Measurements from ENCODE around the gene MBTD1. TPM values are rescaled to one million over a fixed set of nuclear protein-coding genes. Genes with fewer than 3 reads are reported as not detected.
"Not testable (repeated sequence)": the region's sequence is repeated elsewhere in the genome, so short reads cannot be mapped to it uniquely, and the experiment has no call there.

MBTD1 gene
- total RNA-seq, 1 experiment from 2014 or later: 40.6 TPM

DNA sequence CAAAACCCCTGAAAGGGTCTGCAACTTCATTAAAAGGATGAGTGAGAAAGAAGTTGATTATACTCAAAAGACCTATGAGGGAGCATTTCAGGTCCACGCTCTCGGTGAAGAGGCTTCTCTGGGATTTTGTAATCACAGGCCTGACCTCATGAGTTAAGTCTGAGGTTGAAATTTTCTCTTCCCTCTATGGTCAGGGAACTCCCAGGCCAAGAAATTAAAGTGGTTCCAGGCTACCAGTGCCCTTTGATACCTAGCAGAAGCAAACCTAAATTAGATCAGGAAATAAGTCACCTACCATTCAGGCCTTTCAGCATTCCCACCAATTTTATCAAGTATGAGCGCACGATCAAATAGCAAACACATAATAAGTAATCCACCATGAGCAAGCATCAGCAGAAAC, 27.9 kb downstream of the MBTD1 start:
- Mint-ChIP-seq H3K4me3 (no peak overlapping the region), H3K36me3 (no peaks in the 10 kb centered on the region), H3K4me1 (no peaks in the 10 kb centered on the region), H3K27ac (peak overlapping the region; percentile 22; the same call in 1 of the 2 replicates), H3K9me3 (no peaks in the 10 kb centered on the region), H3K27me3 (ENCODE audit: low read depth) (no peaks in the 10 kb centered on the region)
- TF ChIP-seq KAT7 (CRISPR knock-in tag; IDR thresholded peaks at IDR 0.05; ENCODE audit: borderline replicate concordance) (no peak), CREM (CRISPR knock-in tag; IDR thresholded peaks at IDR 0.05) (no peak), ELF4 (CRISPR knock-in tag; IDR thresholded peaks at IDR 0.05; ENCODE audit: low read depth) (no peak), TEAD1 (CRISPR knock-in tag; IDR thresholded peaks at IDR 0.05) (no peak)
- TF ChIP-seq, protein P1, sequence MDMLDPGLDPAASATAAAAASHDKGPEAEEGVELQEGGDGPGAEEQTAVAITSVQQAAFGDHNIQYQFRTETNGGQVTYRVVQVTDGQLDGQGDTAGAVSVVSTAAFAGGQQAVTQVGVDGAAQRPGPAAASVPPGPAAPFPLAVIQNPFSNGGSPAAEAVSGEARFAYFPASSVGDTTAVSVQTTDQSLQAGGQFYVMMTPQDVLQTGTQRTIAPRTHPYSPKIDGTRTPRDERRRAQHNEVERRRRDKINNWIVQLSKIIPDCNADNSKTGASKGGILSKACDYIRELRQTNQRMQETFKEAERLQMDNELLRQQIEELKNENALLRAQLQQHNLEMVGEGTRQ (CRISPR knock-in tag; IDR thresholded peaks at IDR 0.05): no peak
- POLR2A ChIA-PET: no interaction called here
- DNase-seq (ENCODE audit: low spot score): no peak
- no peak for ATAC-seq
- CTCF ChIA-PET: no interaction called here

DNA sequence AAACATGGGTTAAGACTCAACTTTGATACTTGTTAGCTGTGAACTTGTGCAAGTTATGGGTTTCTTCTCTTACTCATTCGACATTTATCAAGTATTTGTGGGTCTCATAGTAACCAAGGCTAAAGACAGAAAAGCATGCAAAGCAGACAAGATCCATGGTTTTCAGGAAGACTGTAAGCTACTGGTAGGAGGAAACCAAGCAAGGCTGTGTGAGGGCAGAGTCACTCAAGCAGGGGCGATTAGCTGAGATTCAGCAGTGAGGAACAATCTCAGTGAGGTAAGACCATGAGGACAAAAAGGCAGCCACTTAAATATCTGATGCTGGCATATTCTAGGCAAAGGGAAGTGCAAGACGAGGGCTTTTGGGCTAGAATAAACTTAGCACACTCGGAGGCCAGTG, 29.5 kb downstream of the MBTD1 start:
- Mint-ChIP-seq H3K4me3 (no peak overlapping the region), H3K4me1 (no peaks in the 10 kb centered on the region), H3K27me3 (ENCODE audit: low read depth) (no peaks in the 10 kb centered on the region), H3K9me3 (no peaks in the 10 kb centered on the region), H3K27ac (peak overlapping the region; percentile 37; the same call in 1 of the 2 replicates), H3K36me3 (no peaks in the 10 kb centered on the region)
- POLR2A ChIA-PET: no interaction called here
- DNase-seq (ENCODE audit: low spot score) (no peak), ATAC-seq (no peak)
- CTCF ChIA-PET: no interaction called here
- TF ChIP-seq ZNF317 (CRISPR knock-in tag; IDR thresholded peaks at IDR 0.05; ENCODE audit: borderline replicate concordance, low read depth) (no peak), ZNF263 (CRISPR knock-in tag; IDR thresholded peaks at IDR 0.05; ENCODE audit: low read depth) (no peak), RORB (CRISPR knock-in tag; IDR thresholded peaks at IDR 0.05) (no peak), ZNF232 (CRISPR knock-in tag; IDR thresholded peaks at IDR 0.05) (no peak)

DNA sequence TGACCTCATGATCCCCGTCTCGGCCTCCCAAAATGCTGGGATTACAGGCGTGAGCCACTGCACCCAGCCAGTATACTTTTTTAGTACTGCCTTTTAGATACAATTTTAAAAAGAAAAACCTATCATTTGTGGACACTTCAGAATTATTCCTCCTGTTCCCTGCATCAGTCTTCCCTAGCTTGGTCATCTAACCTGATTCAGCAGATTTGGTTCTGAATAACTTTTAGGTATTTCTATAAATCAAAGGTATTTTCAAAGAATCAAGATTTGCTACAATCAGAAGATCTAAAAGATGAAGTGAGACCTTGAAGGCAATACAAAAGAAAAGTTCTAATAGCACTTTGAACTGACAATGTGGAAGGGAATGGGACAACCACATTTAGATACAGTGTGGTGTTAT, 30.0 kb downstream of the MBTD1 start:
- no peak overlapping the region for H3K4me3 Mint-ChIP-seq
- no peaks in the 10 kb centered on the region for H3K9me3 Mint-ChIP-seq
- no peaks in the 10 kb centered on the region for H3K4me1 Mint-ChIP-seq
- 0 out of 2 replicates have a peak overlapping the region, but pooled peaks have one; percentile 37 for H3K27ac Mint-ChIP-seq
- peaks cover 2% of the 10 kb centered on the region; the same call in 1 of the 2 replicates for H3K36me3 Mint-ChIP-seq
- H3K27me3 Mint-ChIP-seq (ENCODE audit: low read depth): no peaks in the 10 kb centered on the region
- TF ChIP-seq ZNF416 (CRISPR knock-in tag; IDR thresholded peaks at IDR 0.05) (no peak), TEAD4 (CRISPR knock-in tag; IDR thresholded peaks at IDR 0.05) (no peak), NR2C2 (CRISPR knock-in tag; IDR thresholded peaks at IDR 0.05) (no peak)
- TF ChIP-seq, protein P2, sequence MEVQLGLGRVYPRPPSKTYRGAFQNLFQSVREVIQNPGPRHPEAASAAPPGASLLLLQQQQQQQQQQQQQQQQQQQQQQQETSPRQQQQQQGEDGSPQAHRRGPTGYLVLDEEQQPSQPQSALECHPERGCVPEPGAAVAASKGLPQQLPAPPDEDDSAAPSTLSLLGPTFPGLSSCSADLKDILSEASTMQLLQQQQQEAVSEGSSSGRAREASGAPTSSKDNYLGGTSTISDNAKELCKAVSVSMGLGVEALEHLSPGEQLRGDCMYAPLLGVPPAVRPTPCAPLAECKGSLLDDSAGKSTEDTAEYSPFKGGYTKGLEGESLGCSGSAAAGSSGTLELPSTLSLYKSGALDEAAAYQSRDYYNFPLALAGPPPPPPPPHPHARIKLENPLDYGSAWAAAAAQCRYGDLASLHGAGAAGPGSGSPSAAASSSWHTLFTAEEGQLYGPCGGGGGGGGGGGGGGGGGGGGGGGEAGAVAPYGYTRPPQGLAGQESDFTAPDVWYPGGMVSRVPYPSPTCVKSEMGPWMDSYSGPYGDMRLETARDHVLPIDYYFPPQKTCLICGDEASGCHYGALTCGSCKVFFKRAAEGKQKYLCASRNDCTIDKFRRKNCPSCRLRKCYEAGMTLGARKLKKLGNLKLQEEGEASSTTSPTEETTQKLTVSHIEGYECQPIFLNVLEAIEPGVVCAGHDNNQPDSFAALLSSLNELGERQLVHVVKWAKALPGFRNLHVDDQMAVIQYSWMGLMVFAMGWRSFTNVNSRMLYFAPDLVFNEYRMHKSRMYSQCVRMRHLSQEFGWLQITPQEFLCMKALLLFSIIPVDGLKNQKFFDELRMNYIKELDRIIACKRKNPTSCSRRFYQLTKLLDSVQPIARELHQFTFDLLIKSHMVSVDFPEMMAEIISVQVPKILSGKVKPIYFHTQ (CRISPR knock-in tag; IDR thresholded peaks at IDR 0.05): no peak
- TF ChIP-seq, protein P3, sequence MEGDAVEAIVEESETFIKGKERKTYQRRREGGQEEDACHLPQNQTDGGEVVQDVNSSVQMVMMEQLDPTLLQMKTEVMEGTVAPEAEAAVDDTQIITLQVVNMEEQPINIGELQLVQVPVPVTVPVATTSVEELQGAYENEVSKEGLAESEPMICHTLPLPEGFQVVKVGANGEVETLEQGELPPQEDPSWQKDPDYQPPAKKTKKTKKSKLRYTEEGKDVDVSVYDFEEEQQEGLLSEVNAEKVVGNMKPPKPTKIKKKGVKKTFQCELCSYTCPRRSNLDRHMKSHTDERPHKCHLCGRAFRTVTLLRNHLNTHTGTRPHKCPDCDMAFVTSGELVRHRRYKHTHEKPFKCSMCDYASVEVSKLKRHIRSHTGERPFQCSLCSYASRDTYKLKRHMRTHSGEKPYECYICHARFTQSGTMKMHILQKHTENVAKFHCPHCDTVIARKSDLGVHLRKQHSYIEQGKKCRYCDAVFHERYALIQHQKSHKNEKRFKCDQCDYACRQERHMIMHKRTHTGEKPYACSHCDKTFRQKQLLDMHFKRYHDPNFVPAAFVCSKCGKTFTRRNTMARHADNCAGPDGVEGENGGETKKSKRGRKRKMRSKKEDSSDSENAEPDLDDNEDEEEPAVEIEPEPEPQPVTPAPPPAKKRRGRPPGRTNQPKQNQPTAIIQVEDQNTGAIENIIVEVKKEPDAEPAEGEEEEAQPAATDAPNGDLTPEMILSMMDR (IDR thresholded peaks at IDR 0.05): no peak
- ChIA-PET POLR2A (interaction anchor here (0.6 kb wide), 1 partner anchor 66 kb away, joined by 4 read pairs; no protein-coding TSS in a partner anchor), CTCF (no interaction called here)
- no peak for ATAC-seq
- DNase-seq (ENCODE audit: low spot score): no peak

DNA sequence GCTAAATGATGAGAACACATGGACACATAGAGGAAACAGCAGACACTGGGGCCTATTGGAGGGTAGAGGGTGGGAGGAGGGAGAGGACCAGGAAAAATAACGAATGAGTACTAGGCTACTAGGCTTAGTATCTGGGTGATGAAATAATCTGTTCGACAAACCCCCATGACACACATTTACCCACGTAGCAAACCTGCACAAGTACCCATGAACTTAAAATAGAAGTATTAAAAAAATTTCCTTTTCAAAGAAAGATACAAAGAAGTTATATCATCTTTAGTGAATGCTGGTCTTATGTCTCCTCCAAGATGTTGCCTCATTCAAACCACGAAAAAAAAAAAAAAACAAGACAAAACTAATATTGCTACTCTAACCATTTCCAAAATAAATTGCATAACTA, 31.7 kb downstream of the MBTD1 start:
- no peaks in the 10 kb centered on the region for H3K9me3 Mint-ChIP-seq
- ATAC-seq: no peak
- no peak overlapping the region for H3K27ac Mint-ChIP-seq
- H3K4me1 Mint-ChIP-seq: no peaks in the 10 kb centered on the region
- H3K36me3 Mint-ChIP-seq: peaks cover 12% of the 10 kb centered on the region
- H3K4me3 Mint-ChIP-seq: no peak overlapping the region
- no peaks in the 10 kb centered on the region for H3K27me3 Mint-ChIP-seq (ENCODE audit: low read depth)
- TF ChIP-seq, protein P4, sequence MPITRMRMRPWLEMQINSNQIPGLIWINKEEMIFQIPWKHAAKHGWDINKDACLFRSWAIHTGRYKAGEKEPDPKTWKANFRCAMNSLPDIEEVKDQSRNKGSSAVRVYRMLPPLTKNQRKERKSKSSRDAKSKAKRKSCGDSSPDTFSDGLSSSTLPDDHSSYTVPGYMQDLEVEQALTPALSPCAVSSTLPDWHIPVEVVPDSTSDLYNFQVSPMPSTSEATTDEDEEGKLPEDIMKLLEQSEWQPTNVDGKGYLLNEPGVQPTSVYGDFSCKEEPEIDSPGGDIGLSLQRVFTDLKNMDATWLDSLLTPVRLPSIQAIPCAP (CRISPR knock-in tag; IDR thresholded peaks at IDR 0.05): no peak
- TF ChIP-seq TP53 (CRISPR knock-in tag; IDR thresholded peaks at IDR 0.05) (no peak), GRHL2 (CRISPR knock-in tag; IDR thresholded peaks at IDR 0.05; ENCODE audit: insufficient replicate concordance, severe bottlenecking) (no peak)
- ChIA-PET POLR2A (no interaction called here), CTCF (no interaction called here)
- no peak for DNase-seq (ENCODE audit: low spot score)

DNA sequence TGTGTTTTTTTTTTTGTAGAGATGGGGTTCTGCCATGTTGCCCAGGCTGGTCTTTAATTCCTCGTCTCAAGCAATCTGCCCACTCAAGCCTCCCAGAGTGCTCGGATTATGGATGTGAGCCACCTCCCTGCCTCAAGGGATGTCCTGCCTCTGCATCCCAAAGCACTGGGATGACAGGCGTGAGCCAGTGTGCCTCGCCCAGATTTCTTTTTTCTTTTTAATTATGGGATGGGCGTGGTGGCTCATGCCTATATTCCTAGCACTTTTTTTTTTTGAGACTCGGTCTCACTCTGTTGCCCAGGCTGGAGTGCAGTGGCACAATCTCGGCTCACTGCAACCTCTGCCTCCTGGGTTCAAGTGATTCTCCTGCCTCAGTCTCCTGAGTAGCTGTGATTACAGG, 34.3 kb downstream of the MBTD1 start:
- DNase-seq (ENCODE audit: low spot score); CTCF ChIA-PET; H3K4me1 Mint-ChIP-seq; ATAC-seq; POLR2A ChIA-PET; H3K27me3 Mint-ChIP-seq (ENCODE audit: low read depth); H3K4me3 Mint-ChIP-seq; H3K27ac Mint-ChIP-seq; H3K9me3 Mint-ChIP-seq: not testable (repeated sequence)
- H3K36me3 Mint-ChIP-seq: peaks cover 29% of the 10 kb centered on the region

Measured in WTC11 (cell line).